G401 (cell line): ENCODE measurements around the gene CD44. TPM values are rescaled to one million over a fixed set of nuclear protein-coding genes. Genes with fewer than 3 reads are reported as not detected.
"Not testable (repeated sequence)": the region's sequence is repeated elsewhere in the genome, so short reads cannot be mapped to it uniquely, and the experiment has no call there.

Experiments
- DNase-seq: peaks from one replicate; pipeline ENCODE4 v3.0.0-alpha.2; 2015; ENCODE audit warnings: low spot score
- in situ Hi-C: cut with HindIII; loops from 2 replicates; pipeline ENCODE4 v1.10.0; 2016; ENCODE audit warnings: low sequenced_read_pairs, mixed read lengths
- total RNA-seq: library from RNA; depleted of rRNA; stranded (reverse); fragments of >200 nt; shearing (Covaris generic); gene quantifications from 2 replicates; pipeline ENCODE4 v1.2.3, GENCODE V29; 2014; rRNA removed

CD44 gene
- total RNA-seq: 0.80 and 6.8 TPM in 2 replicates

DNA sequence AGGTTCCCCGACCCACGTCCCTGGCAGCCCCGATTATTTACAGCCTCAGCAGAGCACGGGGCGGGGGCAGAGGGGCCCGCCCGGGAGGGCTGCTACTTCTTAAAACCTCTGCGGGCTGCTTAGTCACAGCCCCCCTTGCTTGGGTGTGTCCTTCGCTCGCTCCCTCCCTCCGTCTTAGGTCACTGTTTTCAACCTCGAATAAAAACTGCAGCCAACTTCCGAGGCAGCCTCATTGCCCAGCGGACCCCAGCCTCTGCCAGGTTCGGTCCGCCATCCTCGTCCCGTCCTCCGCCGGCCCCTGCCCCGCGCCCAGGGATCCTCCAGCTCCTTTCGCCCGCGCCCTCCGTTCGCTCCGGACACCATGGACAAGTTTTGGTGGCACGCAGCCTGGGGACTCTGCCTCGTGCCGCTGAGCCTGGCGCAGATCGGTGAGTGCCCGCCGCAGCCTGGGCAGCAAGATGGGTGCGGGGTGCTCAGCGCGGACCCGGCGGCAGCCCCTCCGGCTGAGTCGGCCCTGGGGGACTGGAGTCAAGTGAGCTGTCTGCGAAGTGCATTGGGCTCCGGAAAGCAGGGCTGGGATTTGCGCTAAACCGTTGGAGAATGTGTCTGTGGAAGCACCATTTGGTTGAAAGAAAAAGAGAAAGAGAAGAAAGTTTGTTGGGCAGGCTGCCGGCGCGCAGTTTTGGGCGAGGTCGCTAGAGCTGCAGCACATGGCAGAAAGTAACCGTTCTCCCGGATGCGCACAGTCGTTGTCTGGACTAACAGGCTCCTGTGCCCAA lies at the start of gene CD44:
Gene CD44, plus strand, starts transcription at position 229 of the 779 bp plus-strand sequence. Its CDS starts 133 bp downstream, at position 362.
- in situ Hi-C loops: no loop called here
- no peak for DNase-seq

DNA sequence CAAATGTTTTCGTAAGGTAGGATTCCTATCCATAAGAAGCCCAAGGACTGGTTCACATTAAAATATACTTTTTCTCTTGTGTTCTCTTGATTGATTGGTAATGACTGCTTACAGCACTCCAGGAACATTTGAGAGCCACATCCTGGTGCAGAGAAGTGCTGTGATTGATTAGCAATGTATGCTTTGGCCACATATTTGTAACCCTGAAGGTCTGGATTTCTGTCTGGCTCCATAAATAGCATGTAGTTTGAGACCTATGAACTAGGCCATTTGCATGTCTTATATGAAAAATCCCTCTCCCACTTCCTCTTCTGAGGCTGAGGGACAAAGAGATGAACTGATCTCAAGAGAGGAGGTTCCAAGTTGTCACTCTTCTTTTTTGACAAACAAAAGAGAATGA lies 49.3 kb upstream of the CD44 start:
- no peak for DNase-seq
- in situ Hi-C loops: no loop called here

DNA sequence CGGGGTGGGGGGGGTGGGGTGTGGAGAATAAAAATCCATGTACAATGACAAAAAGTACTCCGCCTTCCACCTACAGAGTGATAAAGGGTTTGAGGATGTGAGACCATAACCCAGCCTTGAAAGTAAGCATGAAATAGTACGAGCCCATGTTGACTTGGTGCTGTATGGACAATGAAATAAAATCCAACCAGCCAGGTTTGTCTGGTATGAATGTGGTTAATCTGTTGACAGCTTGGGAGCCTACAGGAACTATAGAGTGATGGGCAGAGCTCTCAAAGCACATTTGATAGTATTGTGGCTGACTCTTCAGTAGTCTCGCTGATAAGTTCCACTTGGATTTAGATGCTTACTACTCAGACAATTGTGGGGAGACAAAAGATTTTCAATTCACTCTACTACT lies 48.8 kb upstream of the CD44 start:
- DNase-seq: no peak
- in situ Hi-C loops: no loop called here

DNA sequence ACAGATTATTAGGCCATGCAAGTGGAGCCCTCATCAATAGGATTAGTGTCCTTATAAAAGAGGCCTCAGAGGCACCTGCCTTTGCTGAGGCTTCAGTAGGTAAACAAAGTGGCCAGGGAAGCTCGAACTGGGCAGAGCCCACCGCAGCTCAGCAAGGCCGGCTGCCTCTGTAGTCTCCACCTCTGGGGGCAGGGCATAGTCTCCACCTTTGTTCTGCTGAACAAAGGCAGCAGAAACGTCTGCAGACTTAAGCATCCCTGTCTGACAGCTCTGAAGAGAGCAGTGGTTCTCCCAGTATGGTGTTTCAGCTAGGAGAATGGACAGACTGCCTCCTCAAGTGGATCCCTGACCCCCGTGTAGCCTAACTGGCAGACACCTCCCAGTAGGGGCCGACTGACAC lies 48.0 kb upstream of the CD44 start:
- DNase-seq, in situ Hi-C loops: not testable (repeated sequence)

DNA sequence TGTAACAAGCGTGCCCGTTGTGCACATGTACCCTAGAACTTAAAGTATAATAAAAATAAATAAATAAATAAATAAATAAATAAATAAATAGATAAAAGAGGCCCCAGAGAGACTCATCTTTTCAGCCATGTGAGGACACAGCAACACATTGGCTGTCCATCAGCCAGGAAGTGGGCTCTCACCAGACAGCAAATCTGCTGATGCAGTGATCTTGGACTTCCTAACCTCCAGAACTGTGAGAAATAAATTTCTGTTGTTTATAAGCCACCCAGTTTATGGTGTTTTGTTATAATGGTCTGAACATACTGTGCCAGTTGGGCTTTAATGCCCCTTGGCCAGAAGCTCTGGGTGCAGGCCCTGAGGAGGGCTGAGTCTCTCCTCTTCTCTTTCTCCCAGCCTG lies 42.2 kb upstream of the CD44 start:
- DNase-seq: no peak
- in situ Hi-C loops: no loop called here

DNA sequence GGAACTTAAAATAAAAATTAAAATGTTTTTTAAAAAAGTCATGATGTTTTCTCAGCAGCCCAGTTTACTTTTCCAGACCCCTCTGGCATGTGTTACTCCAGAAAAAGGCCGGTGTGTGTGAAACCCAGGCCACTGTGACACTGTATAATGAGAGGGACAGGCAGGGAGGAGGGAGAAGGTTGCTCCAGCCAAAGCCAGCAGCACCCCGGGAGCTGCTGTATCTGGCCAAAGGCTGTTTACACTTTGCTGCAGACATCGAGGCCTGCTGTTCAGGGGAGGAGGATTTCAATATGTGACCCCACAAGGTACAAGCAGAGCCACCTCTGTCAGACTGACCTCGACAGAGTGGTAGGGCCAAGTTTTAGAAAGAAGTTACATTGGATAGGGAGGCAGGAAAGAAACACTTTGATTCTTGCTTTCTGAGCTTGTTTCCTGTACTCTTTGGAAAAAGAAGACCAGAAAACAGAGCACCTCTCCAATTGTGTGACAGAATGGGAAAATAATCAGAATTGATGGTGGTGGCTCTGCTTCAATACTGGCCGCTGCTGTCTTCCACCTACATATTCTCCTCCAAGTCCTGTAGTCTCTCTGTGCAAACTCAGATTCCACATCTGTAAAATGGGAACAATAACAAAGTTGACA lies 41.0 kb upstream of the CD44 start:
- DNase-seq: no peak
- in situ Hi-C loops: no loop called here

DNA sequence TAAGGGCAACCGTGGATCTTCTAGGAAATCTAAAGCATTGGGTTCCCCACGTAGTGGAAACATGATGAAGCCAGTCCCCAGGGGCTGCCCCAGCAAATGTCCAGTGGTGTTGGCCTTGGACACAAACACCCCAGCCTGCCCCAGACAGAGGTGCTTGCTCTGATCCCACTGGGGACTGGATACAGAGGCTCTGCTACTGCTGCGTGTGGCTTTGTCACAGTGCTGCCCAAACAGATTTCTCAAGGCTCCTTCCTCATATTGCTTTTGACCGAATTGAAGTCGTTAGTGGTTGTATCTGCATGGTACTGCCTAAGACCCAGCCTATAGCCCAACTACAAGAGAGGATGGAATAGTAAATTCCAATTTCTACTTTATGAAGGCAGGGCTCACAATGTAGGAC lies 40.1 kb upstream of the CD44 start:
- DNase-seq: no peak
- in situ Hi-C loops: no loop called here

DNA sequence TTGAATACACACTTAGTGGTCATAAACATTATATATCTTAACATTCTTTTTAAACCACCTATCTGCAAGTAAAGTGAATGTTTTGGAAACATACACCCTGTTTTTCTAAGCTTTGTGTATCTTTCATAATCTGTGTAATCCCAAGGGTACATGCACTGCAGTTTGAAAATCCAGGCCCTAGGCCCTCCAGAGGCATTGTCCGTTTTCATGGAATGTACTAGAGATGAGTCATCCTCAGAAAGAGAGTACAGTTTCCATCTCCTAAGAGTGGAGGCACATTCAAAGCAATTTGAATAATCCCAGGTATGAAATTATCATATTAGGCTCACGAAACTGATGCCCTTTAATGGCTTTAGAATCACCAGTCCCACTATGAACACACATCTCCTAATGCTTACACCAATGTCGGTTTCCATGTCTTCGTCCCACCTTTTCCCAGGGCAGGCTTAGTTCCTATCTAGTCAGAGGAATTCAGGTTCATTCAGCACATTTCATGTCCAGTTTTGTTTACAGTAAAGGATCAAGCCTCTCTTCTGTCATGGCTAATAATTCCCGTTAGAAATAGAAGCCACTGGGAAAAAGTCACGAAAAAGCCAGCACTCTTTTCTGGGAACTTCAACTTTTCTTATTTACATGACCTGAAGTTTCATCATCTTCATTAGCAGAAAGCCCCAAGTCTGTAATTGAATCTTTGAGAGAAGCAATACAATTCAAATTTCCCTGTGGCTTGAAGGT lies 39.5 kb upstream of the CD44 start:
- in situ Hi-C loops: no loop called here
- DNase-seq: no peak

DNA sequence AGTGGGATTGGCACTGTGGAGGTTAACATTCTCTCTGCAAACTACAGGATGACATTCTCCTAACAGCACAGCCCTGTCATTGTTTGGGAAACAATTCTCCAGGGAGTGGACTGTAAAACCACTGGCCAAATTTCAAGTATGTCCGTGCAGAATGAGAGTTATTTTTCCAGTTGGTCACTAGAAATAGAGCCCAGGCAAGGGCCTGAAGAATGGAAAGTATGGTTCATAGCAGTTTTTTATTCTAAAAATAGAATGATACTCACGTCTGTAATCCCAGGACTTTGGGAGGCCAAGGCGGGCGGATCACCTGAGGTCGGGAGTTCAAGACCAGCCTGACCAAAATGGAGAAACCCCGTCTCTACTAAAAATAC lies 39.0 kb upstream of the CD44 start:
- in situ Hi-C loops: no loop called here

DNA sequence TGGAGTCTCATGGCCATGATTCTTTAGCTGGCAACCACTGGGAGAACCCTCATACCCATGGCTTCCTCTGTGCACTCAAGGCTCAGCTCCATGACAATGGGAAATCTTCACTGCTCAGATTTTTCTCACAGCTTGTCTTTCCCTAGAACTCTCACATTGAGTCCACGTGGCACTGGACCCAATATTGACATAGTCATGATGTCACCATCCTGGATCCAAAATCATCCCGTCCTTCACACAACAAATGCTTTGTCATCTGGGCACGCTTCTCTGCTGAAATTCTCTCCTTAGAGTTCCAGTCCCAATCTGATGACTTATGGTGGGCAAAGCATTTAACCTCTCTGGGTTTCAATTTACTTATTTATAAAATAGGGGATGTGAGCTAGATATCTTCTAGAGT lies 37.7 kb upstream of the CD44 start:
- no peak for DNase-seq
- in situ Hi-C loops: no loop called here

More for the DNA sequence above, 39.0 kb upstream of the CD44 start:
- DNase-seq: no peak

DNA sequence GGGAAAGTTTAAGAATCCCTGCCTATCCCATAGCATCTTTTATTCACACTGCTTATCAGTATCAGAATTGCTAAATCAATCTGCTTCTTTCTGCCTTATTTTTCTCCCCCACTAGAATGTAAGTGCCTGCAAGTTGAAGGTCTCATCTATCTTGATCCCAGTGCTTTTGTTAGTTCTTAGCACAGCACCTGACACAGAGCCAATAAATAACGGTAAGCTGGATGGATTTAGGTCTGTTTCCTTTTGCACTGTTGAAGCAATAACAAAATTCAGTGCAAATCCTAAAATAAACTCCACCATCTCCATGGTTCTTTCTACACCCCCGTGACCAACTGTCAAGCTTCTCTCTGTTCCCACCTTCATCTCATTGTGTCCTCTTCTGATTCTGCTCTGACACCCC lies 36.7 kb upstream of the CD44 start:
- in situ Hi-C loops: no loop called here
- no peak for DNase-seq

DNA sequence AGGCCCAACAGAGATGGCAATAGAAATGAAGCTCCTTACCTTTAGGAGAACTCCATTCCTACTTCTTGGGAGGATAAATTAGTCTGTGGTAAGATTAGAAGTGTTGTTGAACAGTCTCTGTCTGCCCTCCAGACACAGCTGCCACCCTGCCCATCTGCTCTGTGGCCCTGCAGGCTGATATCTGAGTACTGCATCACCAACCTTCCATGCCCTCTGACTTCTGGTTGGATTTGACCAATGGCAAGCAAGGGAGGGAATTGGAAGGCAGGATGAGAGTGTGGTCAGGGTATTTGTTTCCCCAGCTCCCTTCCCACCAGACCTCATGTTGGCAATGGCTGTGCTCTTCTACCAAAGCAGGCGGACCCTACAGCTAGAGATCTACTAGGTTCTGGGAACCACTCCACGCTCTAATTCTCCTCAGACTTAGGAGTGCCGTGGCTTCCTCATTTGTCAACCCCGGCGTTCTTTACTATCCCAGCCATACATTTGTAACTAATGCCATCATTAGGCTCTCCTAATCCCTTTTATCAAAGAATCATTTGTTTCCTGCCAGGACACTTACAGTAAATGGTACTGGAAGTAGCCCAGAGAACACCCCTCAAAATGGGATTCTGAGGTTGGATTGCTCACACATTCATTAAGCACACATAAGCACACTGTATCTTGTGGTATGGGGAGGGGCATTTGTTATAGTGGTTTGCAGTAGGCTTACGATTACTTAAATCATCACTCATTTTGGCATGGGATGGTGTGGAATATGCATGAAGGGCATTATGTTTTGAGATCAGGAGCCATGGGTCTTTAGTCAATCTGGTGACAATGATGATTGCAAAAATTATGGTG lies 35.4 kb upstream of the CD44 start:
- in situ Hi-C loops: no loop called here
- no peak for DNase-seq

DNA sequence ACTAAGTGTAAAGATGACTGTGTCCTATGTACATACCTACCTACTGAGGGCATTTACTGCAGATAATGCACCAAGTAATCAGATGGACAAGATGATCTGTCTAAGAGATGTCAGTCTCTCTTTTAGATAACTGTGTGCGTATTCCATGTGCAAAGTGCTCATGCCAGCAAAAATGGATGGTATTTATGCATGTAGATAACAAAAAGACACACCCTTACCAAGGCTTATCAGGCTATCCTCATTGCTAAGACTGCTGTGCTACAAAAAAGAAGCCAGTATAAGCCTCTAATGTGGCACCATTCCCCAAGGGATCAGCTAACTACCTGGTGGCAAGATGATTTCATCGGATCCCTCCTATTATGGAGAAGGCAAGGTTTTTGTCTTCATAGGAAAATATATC lies 34.3 kb upstream of the CD44 start:
- no peak for DNase-seq
- in situ Hi-C loops: no loop called here

DNA sequence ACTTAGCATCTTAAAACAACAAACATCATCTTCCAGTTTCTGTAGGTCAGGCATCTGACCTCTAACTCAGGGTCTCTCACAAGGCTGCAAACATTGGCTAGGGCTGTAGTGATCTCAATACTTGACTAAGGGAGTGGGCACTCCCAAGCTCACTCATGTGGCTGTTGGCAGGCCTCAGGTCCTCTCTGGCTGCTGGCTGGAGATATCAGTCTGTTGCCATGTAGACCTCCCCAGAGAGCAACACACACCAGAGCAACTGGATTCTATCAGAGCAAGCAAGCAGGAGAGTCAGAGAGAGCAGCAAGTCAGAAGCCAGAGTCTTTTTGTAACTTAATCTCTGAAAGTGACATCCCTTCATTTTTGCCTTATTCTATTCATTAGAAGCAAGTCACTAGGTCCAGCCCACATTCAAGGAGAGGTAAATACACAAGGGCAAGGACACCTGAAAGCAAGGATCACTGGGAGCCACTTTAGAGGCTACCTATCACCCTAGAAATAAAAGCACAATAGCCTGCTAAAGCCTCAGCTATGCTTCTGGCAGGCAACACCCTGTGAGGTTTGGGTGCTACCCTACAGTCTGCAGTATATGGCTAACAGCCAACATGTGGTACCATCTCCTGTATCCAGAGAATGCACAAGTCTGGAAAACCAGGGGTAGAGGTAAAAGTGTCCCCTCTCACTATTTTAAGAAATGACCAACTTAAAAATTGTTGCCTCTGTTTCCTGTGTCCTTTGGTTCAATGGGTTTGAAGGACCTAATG lies 33.5 kb upstream of the CD44 start:
- in situ Hi-C loops: no loop called here
- no peak for DNase-seq

DNA sequence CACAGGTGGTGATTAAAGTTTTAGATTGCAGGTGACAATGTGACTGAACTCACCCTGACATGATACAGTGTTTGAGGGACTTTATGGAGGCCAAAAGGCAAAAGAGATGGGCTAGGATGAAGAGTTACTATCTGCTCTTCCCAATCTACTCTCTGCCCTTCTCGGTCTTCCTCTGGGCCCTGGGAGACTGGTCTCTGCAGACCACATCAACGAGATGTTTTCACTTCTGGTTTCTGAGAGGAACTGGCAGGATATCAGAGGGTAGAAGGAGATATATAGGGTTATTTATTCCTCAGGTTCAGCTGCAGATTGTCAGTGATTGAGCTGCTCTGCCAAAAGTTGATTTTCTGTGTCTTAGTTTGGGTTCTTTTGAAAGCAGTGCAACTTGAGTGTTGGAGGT lies 32.4 kb upstream of the CD44 start:
- in situ Hi-C loops: no loop called here
- no peak for DNase-seq

DNA sequence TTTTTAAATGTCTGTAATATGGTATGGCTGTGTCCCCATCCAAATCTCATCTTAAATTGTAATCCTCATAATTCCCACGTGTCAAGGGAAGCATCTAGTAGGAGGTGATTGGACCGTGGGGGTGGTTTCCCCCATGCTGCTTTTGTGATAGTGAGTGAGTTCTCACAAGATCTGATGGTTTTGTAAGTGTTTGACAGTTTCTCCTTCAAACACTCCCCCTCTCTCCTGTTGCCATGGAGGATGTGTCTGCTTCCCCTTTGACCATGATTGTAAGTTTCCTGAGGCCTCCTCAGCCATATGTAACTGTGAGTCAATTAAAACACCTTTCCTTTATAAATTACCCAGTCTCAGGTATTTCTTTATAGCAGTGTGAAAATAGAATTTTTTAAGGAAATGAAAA lies 31.1 kb upstream of the CD44 start:
- no peak for DNase-seq
- in situ Hi-C loops: no loop called here

DNA sequence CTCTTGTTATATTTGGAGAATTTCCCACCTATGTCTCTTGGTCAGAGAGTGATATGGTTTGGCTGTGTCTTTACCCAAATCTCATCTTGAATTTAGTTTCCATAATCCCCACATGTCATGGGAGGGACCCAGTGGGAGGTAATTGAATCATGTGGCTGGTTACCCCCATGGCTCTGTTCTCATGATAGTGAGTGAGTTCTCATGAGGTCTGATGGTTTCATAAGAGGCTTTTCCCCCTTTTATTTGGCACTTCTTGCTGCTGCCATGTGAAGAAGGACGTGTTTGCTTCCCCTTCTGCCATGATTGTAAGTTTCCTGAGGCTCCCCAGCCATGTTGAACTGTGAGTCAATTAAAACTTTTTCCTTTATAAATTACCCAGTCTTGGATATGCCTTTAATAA lies 30.6 kb upstream of the CD44 start:
- DNase-seq, in situ Hi-C loops: not testable (repeated sequence)

DNA sequence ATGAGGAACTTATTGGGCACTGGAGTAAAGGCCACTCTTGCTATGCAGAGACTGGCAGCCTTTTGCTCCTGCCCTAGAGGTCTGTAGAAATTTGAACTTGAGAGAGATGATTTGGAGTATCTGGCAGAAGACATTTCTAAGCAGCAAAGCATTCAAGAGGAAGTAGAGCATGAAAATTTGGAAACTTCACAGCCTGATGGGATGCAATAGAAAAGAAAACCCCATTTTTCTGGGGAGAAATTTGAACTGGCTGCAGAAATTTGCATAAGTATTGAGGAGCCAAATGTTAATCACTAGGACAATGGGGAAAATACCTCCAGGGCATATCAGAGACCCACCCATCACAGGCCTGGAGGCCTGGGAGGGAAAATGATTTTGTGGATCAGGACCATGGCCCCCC lies 29.9 kb upstream of the CD44 start:
- in situ Hi-C loops: no loop called here
- no peak for DNase-seq

DNA sequence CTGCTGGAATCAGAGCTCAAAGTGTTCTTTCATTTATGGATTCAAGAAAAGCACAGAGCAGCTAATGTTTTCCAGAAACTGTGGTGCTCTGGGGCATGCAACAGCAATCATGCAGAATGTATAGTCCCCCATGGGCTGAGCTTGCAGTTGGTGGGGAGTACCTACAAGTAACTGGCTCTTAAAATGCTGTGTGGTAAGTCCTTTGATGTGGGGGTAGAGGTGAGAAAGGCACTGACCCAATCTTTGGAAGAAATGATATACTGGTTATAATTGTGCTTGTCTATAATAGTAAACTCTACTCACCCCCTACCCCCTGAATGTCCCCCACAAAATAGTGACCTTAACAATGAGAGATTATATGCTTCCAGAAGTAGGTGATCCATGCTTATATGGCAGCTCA lies 29.1 kb upstream of the CD44 start:
- no peak for DNase-seq
- in situ Hi-C loops: no loop called here
